ENCODE data around the gene RELN.
"Not testable (repeated sequence)": the region's sequence is repeated elsewhere in the genome, so short reads cannot be mapped to it uniquely, and the experiment has no call there.

Gene RELN

GRCh38 chr7:103905997-103906396 lies 83.5 kb downstream of the RELN start:
- Histone ChIP-seq H3K36me3 (ENCODE audit: insufficient read depth, low read length) (no peaks in the 10 kb centered on the region), H3K27me3 (ENCODE audit: insufficient read depth, low read length, poor library complexity, severe bottlenecking) (no peaks in the 10 kb centered on the region), H3K79me2 (ENCODE audit: insufficient read depth, low read length) (no peaks in the 10 kb centered on the region), H3K4me1 (ENCODE audit: insufficient read depth, low read length, poor library complexity, severe bottlenecking) (no peaks in the 10 kb centered on the region), H3K4me3 (ENCODE audit: low read length, poor library complexity, severe bottlenecking) (no peak overlapping the region), H3K9me3 (ENCODE audit: insufficient read depth, low read depth, low read length) (no peaks in the 10 kb centered on the region), H3K9ac (ENCODE audit: low read depth, low read length, poor library complexity, severe bottlenecking) (no peak overlapping the region), H4K20me1 (ENCODE audit: insufficient read depth, low read length, poor library complexity, severe bottlenecking) (no peaks in the 10 kb centered on the region), H3F3A (ENCODE audit: low read depth) (no peaks in the 10 kb centered on the region), H3K4me2 (ENCODE audit: low read depth, low read length, poor library complexity, severe bottlenecking) (no peak overlapping the region), H3K9me2 (replicated peaks; ENCODE audit: low read depth, low read length) (no peaks in the 10 kb centered on the region), H2AFZ (ENCODE audit: low read length) (no peak overlapping the region)
- TF ChIP-seq CTCF (conservative IDR thresholded peaks at IDR 0.05; ENCODE audit: low read length): no peak
- TF ChIP-seq EZH2phosphoT487 (IDR thresholded peaks at IDR 0.05; ENCODE audit: borderline replicate concordance): no peak

GRCh38 chr7:103902917-103903316 lies 86.5 kb downstream of the RELN start:
- Histone ChIP-seq H3K4me1 (ENCODE audit: insufficient read depth, low read length, poor library complexity, severe bottlenecking) (no peaks in the 10 kb centered on the region), H3K9me2 (replicated peaks; ENCODE audit: low read depth, low read length) (no peaks in the 10 kb centered on the region)

GRCh38 chr7:103896826-103897225 lies 92.6 kb downstream of the RELN start:
- H3K79me2 ChIP-seq (ENCODE audit: insufficient read depth, low read length); H3K9me3 ChIP-seq (ENCODE audit: insufficient read depth, low read depth, low read length); H3K9ac ChIP-seq (ENCODE audit: low read depth, low read length, poor library complexity, severe bottlenecking); H4K20me1 ChIP-seq (ENCODE audit: insufficient read depth, low read length, poor library complexity, severe bottlenecking); H3K4me1 ChIP-seq (ENCODE audit: insufficient read depth, low read length, poor library complexity, severe bottlenecking); H3F3A ChIP-seq (ENCODE audit: low read depth); H3K4me3 ChIP-seq (ENCODE audit: low read length, poor library complexity, severe bottlenecking); H3K36me3 ChIP-seq (ENCODE audit: insufficient read depth, low read length); H3K9me2 ChIP-seq (replicated peaks; ENCODE audit: low read depth, low read length); H3K27me3 ChIP-seq (ENCODE audit: insufficient read depth, low read length, poor library complexity, severe bottlenecking); H2AFZ ChIP-seq (ENCODE audit: low read length); H3K4me2 ChIP-seq (ENCODE audit: low read depth, low read length, poor library complexity, severe bottlenecking): not testable (repeated sequence)

More at GRCh38 chr7:103902917-103903316, 86.5 kb downstream of the RELN start:
- H4K20me1 ChIP-seq (ENCODE audit: insufficient read depth, low read length, poor library complexity, severe bottlenecking): no peaks in the 10 kb centered on the region
- H2AFZ ChIP-seq (ENCODE audit: low read length): no peak overlapping the region
- H3K9ac ChIP-seq (ENCODE audit: low read depth, low read length, poor library complexity, severe bottlenecking): no peak overlapping the region
- no peaks in the 10 kb centered on the region for H3K27me3 ChIP-seq (ENCODE audit: insufficient read depth, low read length, poor library complexity, severe bottlenecking)
- TF ChIP-seq EZH2phosphoT487 (IDR thresholded peaks at IDR 0.05; ENCODE audit: borderline replicate concordance) (no peak), CTCF (conservative IDR thresholded peaks at IDR 0.05; ENCODE audit: low read length) (no peak)
- H3F3A ChIP-seq (ENCODE audit: low read depth): no peaks in the 10 kb centered on the region
- no peak overlapping the region for H3K4me2 ChIP-seq (ENCODE audit: low read depth, low read length, poor library complexity, severe bottlenecking)
- H3K36me3 ChIP-seq (ENCODE audit: insufficient read depth, low read length): no peaks in the 10 kb centered on the region
- no peak overlapping the region for H3K4me3 ChIP-seq (ENCODE audit: low read length, poor library complexity, severe bottlenecking)
- H3K79me2 ChIP-seq (ENCODE audit: insufficient read depth, low read length): no peaks in the 10 kb centered on the region
- no peaks in the 10 kb centered on the region for H3K9me3 ChIP-seq (ENCODE audit: insufficient read depth, low read depth, low read length)
